GM20000 (cell line): ENCODE data around the gene FBXW5.
A peak's percentile ranks its signal among the peaks of the same experiment; 100 is the strongest.

Experiments used
- DNase-seq: peaks from one replicate; pipeline ENCODE4 v3.0.0; 2012; ENCODE audit warnings: low spot score
- CTCF ChIP-seq: IDR thresholded peaks from 2 replicates; pipeline ENCODE4 v1.5.1; 2012; ENCODE audit warnings: mild to moderate bottlenecking, control low read depth; ENCODE audit errors: extremely low read depth, missing control alignments

FBXW5 gene

GRCh38 chr9:136944519-136945332 lies at the start of gene FBXW5, which contains the start of gene C8G:
TSS of gene FBXW5 (minus strand) at chr9:136944738. CDS start at chr9:136944083, 655 bp downstream.
TSS of gene C8G (plus strand) at chr9:136945243. CDS start at chr9:136945321, 78 bp downstream.
- peak; percentile 89 for TF ChIP-seq CTCF
- DNase-seq: peak; percentile 100

- TF ChIP-seq CTCF: no peak
Observed at GRCh38 chr9:136992819-136993369, 48.4 kb upstream of the FBXW5 start.

GRCh38 chr9:136991993-136992818 lies 47.7 kb upstream of the FBXW5 start, which contains the start of gene PAXX:
TSS of gene PAXX (plus strand) at chr9:136992422. CDS start at chr9:136992444, 22 bp downstream.
- no peak for TF ChIP-seq CTCF
- DNase-seq: peak; percentile 100

More at GRCh38 chr9:136992819-136993369, 48.4 kb upstream of the FBXW5 start:
- no peak for DNase-seq

- DNase-seq: no peak
Observed at GRCh38 chr9:136990242-136990911, 45.8 kb upstream of the FBXW5 start.

GRCh38 chr9:136988872-136989271 lies 44.3 kb upstream of the FBXW5 start:
- TF ChIP-seq CTCF: no peak
- DNase-seq: no peak

More at GRCh38 chr9:136990242-136990911, 45.8 kb upstream of the FBXW5 start:
- no peak for TF ChIP-seq CTCF

GRCh38 chr9:136985853-136986252 lies 41.3 kb upstream of the FBXW5 start:
- no peak for TF ChIP-seq CTCF
- no peak for DNase-seq
